Measurements from ENCODE around the gene MYOG.

The MYOG gene

GRCh38 chr1:203090421-203091198 lies 4.8 kb upstream of the MYOG start:
- no peak for DNase-seq (ENCODE audit: low spot score)

DNA sequence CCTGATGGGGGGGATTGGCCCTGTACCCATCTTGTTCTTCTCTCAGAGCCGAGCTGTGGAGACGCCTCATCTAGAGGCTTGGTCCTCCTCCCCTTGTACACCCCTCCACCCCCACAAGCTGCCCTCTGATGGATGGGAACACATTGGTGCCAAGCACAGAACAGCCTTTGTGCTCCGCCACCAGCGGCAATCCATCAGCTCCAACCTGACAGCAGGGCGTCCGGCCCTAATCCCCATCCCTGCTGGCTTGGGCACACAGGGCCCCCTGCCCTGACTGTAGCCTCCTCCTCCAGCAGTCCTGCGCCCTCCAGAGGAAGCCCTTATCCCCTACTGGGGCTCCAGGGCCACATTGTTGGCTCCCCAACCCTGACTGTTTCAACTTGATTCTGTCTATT lies 3.8 kb upstream of the MYOG start:
- no peak for DNase-seq (ENCODE audit: low spot score)

DNA sequence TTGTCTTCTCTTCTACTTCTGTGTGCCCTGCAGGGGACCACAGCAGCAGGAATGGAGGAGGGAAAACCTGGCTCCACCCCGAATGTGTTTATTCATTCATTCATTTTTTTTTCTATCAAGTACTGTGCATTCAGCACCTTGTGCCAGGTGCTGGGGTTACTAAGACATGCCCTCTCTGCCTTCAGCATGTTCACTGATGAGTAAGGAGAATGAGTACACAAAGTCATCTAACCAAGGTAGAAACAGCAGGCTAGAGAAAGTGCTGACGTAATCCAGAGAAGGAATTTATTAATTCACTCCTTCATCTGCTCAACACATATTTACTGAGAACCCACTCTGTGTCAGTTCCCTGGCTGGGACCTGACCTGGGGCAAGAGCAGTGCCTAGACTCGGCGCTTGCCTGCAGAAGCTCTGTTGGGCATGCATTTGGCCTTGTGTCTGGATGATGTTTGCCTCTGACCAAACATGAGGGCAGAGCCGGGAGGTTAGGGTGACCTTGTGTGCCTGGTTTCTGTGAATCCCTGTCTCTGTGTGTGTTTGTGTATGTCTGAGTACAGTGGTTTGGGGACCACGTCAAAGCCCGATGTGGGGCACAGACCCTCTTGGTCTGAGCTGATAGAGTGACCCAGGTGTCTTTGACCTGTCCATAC lies 3.3 kb upstream of the MYOG start:
- no peak for DNase-seq (ENCODE audit: low spot score)

- no peak for DNase-seq (ENCODE audit: low spot score)
Measured at GRCh38 chr1:203088441-203088840, 2.6 kb upstream of the MYOG start.

DNA sequence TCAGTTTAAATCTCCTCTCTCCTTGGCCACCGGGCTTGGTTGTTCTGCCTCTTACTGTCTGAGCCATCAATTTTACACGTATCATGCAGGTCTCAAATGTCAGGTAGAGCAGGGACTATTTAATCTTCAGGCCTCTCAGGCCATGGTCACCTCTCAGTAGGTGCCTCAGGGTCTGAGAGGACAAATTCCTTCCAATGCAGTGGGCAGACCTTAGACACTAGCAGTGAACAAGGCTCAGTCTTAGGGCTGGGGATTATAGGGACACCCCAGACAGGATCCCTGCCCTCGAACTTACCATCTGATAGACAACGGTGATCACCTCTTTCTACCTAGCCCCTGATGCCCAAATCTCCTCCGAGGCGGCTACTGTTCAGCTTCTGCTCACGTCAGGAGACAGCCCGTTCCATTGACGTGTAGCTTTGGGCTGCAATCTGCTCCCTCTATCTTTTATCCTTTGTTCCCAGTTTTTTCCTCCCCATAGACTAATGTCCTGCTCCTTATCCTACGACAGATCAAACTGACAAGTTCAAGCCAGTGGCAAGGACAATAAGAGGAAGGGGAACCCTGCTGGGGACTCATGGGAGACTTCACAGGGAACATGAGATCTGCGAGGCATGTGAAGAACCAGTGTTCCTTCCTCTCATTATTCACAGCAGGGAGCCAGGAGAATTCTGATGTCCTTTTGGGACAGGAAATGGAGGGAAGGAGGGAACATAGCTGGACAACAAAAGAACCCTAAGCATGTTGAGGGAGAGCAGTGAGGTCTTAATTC lies 1.4 kb upstream of the MYOG start:
- DNase-seq (ENCODE audit: low spot score): no peak

DNA sequence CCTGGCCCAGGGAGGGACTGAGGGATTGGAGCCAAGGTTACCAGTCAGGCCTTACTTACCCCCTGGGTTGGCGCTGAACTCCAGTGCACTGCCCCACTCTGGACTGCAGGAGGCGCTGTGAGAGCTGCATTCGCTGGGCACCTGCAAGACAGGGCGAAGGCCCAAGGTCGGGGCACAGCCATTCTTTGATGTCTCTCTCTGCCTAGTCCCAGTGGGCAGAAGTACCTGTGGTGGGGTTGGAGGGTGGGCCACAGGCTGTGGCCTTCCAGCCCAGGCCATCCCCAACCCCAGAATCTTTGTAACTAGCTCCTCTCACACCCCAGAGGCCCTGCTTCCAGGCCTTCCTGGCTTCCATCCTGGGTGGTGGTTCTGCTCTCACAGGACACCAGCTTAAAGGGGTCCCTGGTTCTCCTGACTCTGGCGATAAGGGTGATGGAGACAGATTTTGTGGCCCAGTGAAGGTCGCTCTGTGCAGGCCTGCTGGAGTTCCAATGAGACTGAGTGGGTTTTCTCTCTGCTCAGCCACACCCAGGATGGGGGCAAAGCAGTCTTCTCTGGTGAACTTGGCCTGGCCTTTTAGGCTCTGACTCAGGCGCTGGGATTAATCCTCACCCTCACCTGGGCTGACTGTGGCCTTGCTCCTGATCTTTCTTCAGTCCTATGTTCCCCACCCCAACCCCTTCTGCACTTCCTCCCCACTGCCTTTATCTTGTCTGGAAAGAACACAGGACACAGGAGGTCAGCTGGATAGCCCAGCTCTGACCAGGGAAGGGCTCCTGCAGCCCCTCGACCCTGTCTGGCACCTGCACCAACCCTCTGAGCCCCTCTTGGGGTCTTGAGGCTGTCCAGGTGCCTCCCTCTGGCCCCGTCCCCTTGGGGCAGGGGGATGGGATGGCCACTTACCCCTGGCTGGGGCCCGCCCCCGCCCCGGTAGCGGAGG lies 954 bp downstream of the MYOG start:
- DNase-seq (ENCODE audit: low spot score): no peak

DNA sequence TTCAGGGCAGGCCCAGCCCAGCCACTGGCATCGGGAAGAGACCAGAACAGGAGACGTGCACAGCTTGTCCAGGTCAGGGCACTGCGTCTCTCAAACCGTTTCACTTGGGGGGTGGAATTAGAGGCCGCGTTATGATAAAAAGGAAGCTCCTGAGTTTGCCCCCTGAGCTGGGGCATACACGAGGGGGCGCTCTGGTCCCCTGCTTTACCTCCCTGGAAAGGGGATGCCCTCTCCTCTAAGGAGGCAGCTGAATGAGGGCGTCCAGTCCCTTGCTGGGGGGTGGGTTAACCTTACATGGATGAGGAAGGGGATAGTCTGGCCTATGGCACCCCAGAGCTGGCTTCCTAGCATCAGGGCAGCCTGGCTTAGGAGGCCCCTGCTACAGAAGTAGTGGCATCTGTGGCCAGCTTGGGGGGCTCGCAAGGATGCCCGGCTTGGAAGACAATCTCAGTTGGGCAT lies 2.3 kb downstream of the MYOG start:
- DNase-seq (ENCODE audit: low spot score): no peak

- no peak for DNase-seq (ENCODE audit: low spot score)
Measured at GRCh38 chr1:203082571-203083462, 3.0 kb downstream of the MYOG start.

- no peak for DNase-seq (ENCODE audit: low spot score)
Measured at GRCh38 chr1:203082231-203082505, 3.6 kb downstream of the MYOG start.

GRCh38 chr1:203081465-203082230 lies 4.2 kb downstream of the MYOG start:
- DNase-seq (ENCODE audit: low spot score): no peak

DNA sequence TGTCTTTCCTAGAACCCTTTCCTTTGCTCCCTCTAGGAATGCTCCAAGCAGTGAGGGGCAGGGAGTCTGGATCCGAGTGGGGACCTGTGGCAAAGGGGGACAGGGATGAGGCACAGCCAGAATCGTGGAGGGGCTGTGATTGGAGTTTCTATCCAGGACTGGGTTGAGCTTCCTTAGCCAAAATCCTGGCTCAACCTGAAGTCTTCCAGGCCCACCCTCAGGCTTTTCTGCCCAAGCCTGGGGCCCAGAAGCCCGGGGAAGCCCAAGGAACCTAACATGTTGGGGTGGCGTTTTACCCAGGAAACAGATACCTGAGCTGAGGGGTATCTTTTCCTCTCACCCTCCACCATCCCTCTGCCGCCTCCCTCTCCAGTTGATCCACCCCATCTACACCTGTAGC lies 5.4 kb downstream of the MYOG start:
- no peak for DNase-seq (ENCODE audit: low spot score)

DNA sequence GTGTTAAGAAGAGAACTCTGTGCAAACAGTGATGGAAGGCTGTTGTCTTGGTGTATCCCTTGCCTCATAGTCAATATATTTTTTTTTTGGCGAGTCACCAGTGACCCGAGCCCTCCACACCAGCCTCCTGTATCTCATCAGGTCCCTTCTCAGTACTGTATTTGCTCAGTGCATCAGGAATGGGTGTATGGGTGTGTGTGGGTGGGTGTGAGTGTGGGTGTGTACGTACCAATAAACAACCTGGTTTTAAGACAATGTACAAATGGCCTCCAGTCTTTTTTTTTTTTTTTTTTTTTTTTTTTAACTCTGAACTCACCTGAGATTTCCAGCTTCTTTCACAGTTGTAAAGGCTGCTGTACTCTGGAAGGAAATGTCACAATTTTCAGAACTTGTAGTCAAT lies 7.3 kb downstream of the MYOG start:
- no peak for DNase-seq (ENCODE audit: low spot score)

GRCh38 chr1:203077956-203078355 lies 7.9 kb downstream of the MYOG start:
- DNase-seq (ENCODE audit: low spot score): no peak

DNA sequence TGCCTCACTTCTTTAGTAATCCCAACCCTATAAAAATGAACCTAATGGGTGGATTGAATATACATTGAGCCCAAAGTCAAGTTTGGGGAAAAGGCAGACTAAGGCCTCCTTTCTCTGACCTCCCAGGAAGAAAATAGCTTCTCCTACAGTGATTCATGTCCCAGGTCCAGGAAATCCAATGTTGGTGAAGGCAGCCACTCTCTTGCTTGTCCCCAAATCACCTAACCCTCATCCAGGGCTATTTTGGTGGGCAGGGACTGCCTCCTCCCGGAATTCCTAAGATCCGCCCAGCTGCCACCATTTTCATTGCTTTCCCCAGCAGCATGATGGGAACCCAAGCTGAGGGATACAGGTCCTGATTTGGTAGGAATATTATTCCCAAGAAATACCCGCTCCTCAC lies 8.4 kb downstream of the MYOG start:
- DNase-seq (ENCODE audit: low spot score): no peak

GRCh38 chr1:203076031-203076511 lies 9.7 kb downstream of the MYOG start:
- no peak for DNase-seq (ENCODE audit: low spot score)

DNA sequence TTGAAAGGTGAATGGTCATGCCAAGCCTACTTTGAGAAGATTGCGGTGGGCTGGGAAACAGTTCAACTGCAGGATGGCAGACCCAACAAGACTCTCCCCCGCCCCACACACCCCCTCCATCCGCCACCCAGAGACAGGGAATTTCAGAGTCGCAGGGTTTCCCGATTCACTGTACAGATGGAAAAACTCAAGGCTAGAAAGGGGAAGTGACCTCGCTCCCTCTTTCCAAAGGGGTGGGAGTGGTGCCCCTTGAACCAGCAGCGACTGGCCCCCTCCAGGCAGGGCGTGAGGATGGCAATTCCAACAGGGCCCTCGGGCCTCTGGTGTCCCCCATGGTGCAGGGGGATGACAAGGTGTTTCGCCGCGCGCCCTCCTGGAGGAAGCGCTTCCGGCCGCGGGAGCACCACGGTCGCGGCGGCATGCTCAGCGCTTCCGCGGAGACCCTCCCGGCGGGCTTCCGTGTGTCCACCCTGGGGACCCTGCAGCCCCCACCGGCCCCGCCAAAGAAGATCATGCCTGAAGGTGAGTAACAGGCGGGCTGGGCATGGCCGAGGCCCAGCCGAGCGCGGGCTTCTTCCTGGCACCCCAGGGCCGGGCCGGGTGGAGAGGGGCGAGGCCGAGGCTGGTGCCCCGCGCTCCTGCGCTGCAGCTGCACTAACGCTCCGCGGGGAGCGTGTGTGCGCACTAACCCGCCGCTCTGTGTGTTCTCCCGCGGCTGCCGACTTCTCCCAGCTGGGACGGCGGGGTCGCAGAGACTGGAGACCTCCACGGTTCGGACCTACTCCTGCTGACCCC lies 10.4 kb downstream of the MYOG start:
- no peak for DNase-seq (ENCODE audit: low spot score)

DNA sequence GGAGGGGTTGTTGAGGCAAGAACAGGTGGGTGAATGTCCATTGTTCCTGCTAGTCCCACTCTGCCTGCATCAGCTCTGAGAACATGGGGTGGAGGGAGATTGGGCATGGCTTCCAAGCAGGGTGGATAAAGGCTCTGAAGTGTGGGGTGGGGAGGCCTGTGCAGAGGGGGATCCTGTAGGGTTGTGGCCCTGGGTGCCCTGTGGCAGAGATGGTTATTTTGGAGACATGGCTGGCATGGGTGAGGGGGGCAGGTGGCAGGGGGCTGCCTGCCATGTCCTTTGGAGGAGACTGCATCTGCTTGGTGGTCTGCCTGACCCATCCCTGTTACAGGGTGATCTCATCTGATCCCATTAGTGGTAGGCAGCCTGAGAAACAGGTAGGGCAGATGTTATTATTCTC lies 11.2 kb downstream of the MYOG start:
- no peak for DNase-seq (ENCODE audit: low spot score)

DNA sequence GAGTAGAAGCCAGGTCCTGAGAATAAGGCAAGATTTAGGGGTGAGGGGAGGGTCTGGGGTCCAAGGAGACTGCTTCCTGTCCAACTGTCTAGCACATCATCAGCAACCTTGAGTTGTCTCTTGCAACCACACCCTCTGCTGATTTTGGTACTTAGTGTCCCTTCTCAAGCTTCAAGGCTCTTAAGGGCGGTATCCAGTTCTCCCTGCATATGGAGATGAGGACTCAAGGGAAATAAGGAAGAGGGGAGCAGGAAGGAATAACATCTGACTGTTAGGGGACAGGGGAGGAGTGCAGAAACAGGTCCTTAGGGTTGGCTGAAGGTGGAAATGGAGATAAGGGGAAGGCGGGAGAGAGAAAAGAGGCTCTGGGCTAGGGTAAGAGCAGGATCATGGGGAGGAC lies 12.3 kb downstream of the MYOG start:
- no peak for DNase-seq (ENCODE audit: low spot score)

DNA sequence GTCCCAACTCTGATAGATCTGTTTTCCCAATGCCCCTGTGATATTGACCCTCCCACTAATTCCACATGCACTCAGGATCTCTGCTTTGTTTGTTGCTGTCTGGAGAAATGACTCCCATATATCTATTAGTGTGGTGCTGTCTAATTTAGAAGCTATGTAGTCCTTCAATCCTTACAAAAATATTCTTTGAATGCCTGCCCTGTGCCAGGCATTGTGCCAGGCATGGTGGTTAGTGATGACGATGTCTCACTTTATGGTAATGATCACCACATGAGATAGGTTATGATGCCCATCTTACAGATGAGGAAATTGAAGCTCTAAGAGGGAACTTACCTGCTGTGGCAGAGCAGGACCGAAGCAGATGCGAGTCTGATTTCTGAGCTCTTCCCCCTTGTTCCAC lies 12.9 kb downstream of the MYOG start:
- DNase-seq (ENCODE audit: low spot score): peak; percentile 59

All from AG08395 (cell line).